SU-DHL-6 (cell line): ENCODE results near the gene CNDP1.

Source experiments
- EZH2phosphoT487 ChIP-seq: fragments of 200-600 bp; sonication (generic), shearing (Covaris generic); conservative IDR thresholded peaks from 2 replicates; pipeline ENCODE4 v1.6.1; 2018; ENCODE audit warnings: mild to moderate bottlenecking, antibody characterized with exemption, low read length, moderate library complexity, mixed read lengths
- TF ChIP-seq, protein P1 (sequence below): fragments of 200-600 bp; sonication (generic); IDR thresholded peaks from one replicate; pipeline ENCODE4 v1.5.1; 2017; ENCODE audit warnings: antibody characterized with exemption, mild to moderate bottlenecking, low read length, moderate library complexity; ENCODE audit not compliant: insufficient read depth, poor library complexity, severe bottlenecking

DNA sequence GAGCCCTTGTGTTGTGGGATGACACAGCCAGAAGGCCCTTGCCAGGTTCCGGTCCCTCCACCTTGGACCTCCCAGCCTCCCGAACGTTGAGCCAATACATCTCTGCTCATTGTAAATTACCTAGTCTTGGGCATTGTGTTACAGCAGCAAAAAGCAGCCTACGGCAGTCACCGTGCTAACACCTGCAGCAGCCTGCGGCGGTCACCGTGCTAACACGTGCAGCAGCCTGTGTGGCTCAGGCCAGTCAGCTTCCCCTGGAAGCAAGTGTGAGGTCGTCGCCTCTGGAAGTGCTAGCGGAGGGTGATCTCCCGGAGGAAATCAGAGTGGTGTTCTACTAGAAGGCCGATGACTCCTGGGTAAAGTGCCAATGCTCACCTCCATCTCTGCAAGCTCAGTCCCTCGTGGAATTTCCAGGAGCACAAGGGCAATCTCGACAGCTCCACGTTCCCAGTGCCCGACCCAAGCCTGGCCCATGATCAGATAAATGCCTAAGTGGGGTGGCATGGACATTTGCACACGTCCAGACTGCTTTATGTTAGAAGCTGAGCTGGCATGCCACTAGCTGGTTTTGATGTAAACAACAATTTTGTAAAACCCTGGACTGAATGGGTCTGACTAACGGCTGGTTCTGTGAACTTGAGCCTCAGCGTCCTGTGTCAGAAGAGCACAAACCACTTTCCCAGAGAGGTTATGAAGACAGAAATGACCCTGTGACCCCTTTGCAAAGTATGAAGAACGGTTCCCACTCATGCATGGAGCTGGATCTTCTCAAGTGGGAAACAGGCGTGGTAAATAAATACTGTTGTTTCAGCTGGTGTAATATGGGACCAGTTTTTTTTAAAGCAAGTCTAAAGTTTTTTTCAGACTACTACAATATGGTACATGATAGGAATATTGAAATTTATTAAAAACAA lies 11.4 kb upstream of the CNDP1 start:
- TF ChIP-seq, protein P1, sequence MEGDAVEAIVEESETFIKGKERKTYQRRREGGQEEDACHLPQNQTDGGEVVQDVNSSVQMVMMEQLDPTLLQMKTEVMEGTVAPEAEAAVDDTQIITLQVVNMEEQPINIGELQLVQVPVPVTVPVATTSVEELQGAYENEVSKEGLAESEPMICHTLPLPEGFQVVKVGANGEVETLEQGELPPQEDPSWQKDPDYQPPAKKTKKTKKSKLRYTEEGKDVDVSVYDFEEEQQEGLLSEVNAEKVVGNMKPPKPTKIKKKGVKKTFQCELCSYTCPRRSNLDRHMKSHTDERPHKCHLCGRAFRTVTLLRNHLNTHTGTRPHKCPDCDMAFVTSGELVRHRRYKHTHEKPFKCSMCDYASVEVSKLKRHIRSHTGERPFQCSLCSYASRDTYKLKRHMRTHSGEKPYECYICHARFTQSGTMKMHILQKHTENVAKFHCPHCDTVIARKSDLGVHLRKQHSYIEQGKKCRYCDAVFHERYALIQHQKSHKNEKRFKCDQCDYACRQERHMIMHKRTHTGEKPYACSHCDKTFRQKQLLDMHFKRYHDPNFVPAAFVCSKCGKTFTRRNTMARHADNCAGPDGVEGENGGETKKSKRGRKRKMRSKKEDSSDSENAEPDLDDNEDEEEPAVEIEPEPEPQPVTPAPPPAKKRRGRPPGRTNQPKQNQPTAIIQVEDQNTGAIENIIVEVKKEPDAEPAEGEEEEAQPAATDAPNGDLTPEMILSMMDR: no peak
- no peak for TF ChIP-seq EZH2phosphoT487
